ENCODE measurements around the gene C19orf47.

Gene C19orf47

DNA sequence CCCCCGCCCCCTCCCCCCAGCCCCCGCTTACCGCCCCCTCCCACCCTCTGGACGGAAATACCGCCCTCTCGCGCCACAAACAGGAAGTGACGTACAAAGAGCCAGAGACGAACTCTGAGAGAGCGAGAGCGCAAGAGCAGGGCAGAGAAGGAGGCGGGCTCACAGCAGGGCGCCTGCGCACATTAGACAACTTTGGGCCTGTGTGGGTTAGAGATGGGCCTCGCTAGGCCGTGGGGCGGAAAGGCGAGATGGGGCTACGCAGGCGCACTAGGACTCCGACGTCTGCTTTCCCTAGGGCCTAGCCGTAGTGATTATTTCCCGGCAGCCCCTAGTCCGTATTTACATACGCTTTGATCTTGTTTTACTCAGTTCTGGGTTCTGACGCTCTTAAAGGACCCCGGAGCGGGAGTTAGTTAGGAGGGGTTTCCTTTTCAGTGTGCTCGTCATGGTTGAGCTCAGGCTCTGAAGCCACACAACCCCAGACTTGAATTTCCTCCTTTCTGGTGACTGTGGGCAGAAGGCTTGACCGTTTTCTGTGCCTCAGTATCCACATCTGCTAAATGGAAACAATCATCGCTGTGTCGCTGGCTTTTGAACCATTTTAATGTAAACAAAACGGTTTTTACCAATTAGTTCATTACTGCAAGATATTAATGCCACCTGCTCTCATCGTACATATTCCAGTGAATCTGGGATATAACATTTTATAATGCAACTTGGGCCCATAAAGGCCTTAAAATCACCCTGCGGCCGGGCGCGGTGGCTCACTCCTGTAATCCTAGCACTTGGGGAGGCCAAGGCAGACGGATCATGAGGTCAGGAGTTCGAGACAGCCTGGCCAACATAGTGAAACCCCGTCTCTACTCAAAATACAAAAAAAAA lies 62.6 kb downstream of the C19orf47 start:
- peaks cover 12% of the 10 kb centered on the region for H3K4me1 ChIP-seq (ENCODE audit: control insufficient read depth, insufficient read depth, low read length)
- H3K9ac ChIP-seq (ENCODE audit: low read depth, low read length), result peak overlapping the region; percentile 93

DNA sequence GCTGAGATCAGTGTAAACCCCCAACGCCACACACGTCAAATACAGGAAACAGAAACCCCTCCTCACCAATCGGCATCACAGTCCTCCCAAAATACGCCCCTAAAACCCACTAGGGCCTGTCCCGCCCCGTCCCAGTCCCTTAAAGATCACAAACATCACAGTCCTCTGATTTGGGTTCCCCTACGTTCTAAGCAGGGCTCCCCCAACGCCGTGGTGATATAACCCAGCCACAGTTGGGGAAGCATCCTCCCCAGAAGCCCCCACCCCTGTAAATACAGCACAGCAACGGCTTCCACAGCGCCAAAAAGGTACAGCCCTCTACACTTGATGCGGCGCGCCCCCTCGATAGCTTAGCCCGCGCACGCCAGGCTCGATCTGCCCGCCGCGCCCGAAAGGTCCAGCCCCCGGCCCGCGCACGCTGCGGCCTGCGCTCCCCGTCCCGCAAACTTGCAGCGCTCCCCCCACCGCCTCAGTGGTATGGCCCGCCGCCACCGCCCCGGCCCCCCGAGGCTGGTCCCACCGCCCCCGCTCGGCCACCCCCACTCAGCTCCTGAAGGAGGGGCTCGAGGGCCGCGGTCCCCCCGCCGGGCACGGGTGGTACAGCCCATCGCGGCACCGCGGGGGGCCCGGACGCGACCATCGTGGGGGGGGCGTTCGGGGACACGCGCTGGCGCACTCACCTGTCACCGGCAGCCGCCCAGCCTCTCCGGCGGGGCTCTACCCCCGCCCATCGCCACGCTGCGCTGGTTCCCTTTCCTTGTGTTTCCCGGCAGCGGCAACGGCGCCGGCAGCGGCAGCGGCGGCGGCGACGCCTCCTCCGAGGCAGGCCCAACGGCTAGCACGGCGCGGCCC lies 63.5 kb downstream of the C19orf47 start, which contains the start of gene AKT2:
TSS of gene AKT2 (minus strand) at position 845 of the 852 bp plus-strand sequence. CDS start 20,078 bp downstream, outside the sequence.
- peaks cover 9% of the 10 kb centered on the region; the same call in 1 of the 2 replicates for H3K36me3 ChIP-seq (ENCODE audit: control insufficient read depth, insufficient read depth, low read length)
- peaks cover 12% of the 10 kb centered on the region for H3K4me1 ChIP-seq (ENCODE audit: control insufficient read depth, insufficient read depth, low read length)
- peak within 1 kb of the TSS; percentile 99 for H3K27ac ChIP-seq (ENCODE audit: low read depth, low read length)
- no peaks in the 10 kb centered on the region for H3K9me3 ChIP-seq (ENCODE audit: control insufficient read depth, insufficient read depth, low read length)
- peak within 1 kb of the TSS; percentile 82 for H3K4me3 ChIP-seq (ENCODE audit: low read depth, low read length)
- no peaks in the 10 kb centered on the region for H3K27me3 ChIP-seq (ENCODE audit: control insufficient read depth, insufficient read depth, low read length)
- peak within 1 kb of the TSS; percentile 93 for H3K9ac ChIP-seq (ENCODE audit: low read depth, low read length)

More for the DNA sequence above, 62.6 kb downstream of the C19orf47 start:
- H3K27me3 ChIP-seq (ENCODE audit: control insufficient read depth, insufficient read depth, low read length), result no peaks in the 10 kb centered on the region
- peak overlapping the region; percentile 82 for H3K4me3 ChIP-seq (ENCODE audit: low read depth, low read length)
- H3K36me3 ChIP-seq (ENCODE audit: control insufficient read depth, insufficient read depth, low read length), result peaks cover 9% of the 10 kb centered on the region; the same call in 1 of the 2 replicates
- H3K9me3 ChIP-seq (ENCODE audit: control insufficient read depth, insufficient read depth, low read length), result no peaks in the 10 kb centered on the region
- peak overlapping the region; percentile 99 for H3K27ac ChIP-seq (ENCODE audit: low read depth, low read length)

DNA sequence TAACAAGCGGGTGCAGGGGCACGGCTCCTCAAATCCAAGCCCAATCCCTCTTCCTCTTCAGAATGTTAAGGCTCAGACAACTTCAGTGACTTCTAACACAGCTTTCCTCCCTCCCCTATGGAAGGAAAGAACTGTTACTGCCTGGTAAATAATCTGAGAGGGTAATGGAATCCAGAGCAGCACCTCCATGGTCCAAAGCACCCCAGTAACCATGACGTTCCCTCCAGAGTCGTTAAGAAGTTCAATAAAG lies 64.0 kb downstream of the C19orf47 start:
- H3K27me3 ChIP-seq (ENCODE audit: control insufficient read depth, insufficient read depth, low read length), result no peaks in the 10 kb centered on the region
- peaks cover 9% of the 10 kb centered on the region; the same call in 1 of the 2 replicates for H3K36me3 ChIP-seq (ENCODE audit: control insufficient read depth, insufficient read depth, low read length)
- H3K4me1 ChIP-seq (ENCODE audit: control insufficient read depth, insufficient read depth, low read length), result peaks cover 12% of the 10 kb centered on the region
- peak overlapping the region; percentile 82 for H3K4me3 ChIP-seq (ENCODE audit: low read depth, low read length)
- H3K9ac ChIP-seq (ENCODE audit: low read depth, low read length), result peak overlapping the region; percentile 72
- H3K27ac ChIP-seq (ENCODE audit: low read depth, low read length), result peak overlapping the region; percentile 99
- H3K9me3 ChIP-seq (ENCODE audit: control insufficient read depth, insufficient read depth, low read length), result no peaks in the 10 kb centered on the region

DNA sequence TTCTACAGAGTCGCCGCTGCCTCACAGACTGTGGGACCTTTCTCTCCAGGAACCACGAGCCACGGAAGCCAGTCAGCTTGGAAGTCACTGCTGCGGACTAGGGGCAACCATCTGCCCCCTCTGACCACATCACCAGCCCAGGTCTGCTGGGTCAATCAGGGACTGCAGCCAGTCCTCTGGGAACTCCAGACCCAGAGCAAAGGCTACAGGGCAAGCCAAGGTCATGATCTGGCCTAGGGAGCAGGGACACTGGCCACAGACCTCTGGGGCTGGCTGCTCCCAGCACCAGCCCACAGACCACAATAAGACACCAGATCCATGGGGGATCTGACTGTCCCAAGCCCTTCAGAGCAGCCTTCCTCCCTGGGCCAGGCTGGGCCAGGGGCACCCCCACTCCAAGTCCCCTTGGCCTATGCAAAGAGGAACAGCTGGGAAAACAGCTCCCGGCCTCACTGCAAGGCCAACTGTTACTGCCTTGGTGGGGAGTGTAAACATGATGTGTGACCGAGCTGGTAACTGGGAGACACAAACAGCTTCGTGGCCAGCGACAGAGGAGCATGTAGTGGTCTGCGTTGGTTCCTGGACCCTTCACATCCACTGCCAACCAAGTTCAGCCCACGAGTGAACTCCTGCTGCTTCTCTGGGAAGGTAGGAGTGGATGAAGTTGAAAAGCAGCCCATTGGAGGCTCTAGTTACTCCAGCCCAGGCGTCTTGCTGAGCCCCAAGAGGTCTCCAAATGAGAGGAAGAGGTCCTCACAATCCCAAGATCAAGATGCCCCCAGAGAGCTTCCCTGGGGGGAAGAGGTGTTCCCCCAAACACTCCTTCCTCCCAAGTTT lies 64.6 kb downstream of the C19orf47 start:
- Histone ChIP-seq H3K27ac (ENCODE audit: low read depth, low read length) (peak overlapping the region; percentile 99), H3K9me3 (ENCODE audit: control insufficient read depth, insufficient read depth, low read length) (no peaks in the 10 kb centered on the region), H3K4me1 (ENCODE audit: control insufficient read depth, insufficient read depth, low read length) (peaks cover 12% of the 10 kb centered on the region), H3K4me3 (ENCODE audit: low read depth, low read length) (peak overlapping the region; percentile 82), H3K27me3 (ENCODE audit: control insufficient read depth, insufficient read depth, low read length) (no peaks in the 10 kb centered on the region), H3K9ac (ENCODE audit: low read depth, low read length) (peak overlapping the region; percentile 72), H3K36me3 (ENCODE audit: control insufficient read depth, insufficient read depth, low read length) (peaks cover 9% of the 10 kb centered on the region; the same call in 1 of the 2 replicates)

DNA sequence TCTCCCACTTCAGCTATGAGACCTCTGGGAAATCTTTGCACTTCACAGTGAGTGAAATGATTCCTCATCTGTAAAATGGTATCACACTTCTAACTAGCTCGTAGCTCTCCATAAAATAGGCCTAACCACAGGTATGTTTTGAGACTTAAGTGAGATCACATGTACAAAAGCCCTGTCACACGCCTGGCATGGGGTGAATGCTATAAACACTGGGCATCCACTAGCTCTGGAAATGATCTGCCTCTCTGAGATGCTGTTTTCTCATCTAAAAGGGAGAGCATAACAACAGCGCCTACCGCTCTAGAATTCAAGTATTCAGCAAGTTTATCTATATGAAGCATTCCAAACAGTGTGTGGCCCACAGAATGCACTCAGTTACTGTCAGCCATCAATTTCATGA lies 65.3 kb downstream of the C19orf47 start:
- peaks cover 9% of the 10 kb centered on the region; the same call in 1 of the 2 replicates for H3K36me3 ChIP-seq (ENCODE audit: control insufficient read depth, insufficient read depth, low read length)
- no peaks in the 10 kb centered on the region for H3K9me3 ChIP-seq (ENCODE audit: control insufficient read depth, insufficient read depth, low read length)
- no peak overlapping the region for H3K4me3 ChIP-seq (ENCODE audit: low read depth, low read length)
- peaks cover 12% of the 10 kb centered on the region for H3K4me1 ChIP-seq (ENCODE audit: control insufficient read depth, insufficient read depth, low read length)
- no peak overlapping the region for H3K9ac ChIP-seq (ENCODE audit: low read depth, low read length)
- H3K27ac ChIP-seq (ENCODE audit: low read depth, low read length), result no peak overlapping the region
- no peaks in the 10 kb centered on the region for H3K27me3 ChIP-seq (ENCODE audit: control insufficient read depth, insufficient read depth, low read length)

DNA sequence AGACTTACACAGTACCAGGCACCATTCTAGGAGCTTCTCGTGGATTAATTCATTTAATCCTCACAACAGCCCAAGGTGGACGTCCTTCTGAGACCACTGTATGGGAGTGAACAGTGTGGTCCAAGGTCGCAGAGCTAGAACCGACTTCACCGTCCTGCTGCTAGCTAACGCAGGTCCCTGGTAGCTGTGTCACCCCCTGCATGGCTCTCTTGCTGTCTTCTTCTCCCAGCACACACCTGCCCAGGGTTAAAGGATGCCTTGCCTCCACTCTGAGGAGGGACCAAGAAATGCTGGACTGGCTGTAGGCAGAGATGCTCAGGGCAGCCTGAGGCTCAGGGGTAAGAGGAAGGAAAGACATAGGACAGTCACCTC lies 66.0 kb downstream of the C19orf47 start:
- no peak overlapping the region for H3K4me3 ChIP-seq (ENCODE audit: low read depth, low read length)
- H3K36me3 ChIP-seq (ENCODE audit: control insufficient read depth, insufficient read depth, low read length), result peaks cover 9% of the 10 kb centered on the region; the same call in 1 of the 2 replicates
- H3K9me3 ChIP-seq (ENCODE audit: control insufficient read depth, insufficient read depth, low read length), result no peaks in the 10 kb centered on the region
- H3K27me3 ChIP-seq (ENCODE audit: control insufficient read depth, insufficient read depth, low read length), result no peaks in the 10 kb centered on the region
- H3K9ac ChIP-seq (ENCODE audit: low read depth, low read length), result no peak overlapping the region
- H3K4me1 ChIP-seq (ENCODE audit: control insufficient read depth, insufficient read depth, low read length), result peaks cover 12% of the 10 kb centered on the region
- no peak overlapping the region for H3K27ac ChIP-seq (ENCODE audit: low read depth, low read length)

DNA sequence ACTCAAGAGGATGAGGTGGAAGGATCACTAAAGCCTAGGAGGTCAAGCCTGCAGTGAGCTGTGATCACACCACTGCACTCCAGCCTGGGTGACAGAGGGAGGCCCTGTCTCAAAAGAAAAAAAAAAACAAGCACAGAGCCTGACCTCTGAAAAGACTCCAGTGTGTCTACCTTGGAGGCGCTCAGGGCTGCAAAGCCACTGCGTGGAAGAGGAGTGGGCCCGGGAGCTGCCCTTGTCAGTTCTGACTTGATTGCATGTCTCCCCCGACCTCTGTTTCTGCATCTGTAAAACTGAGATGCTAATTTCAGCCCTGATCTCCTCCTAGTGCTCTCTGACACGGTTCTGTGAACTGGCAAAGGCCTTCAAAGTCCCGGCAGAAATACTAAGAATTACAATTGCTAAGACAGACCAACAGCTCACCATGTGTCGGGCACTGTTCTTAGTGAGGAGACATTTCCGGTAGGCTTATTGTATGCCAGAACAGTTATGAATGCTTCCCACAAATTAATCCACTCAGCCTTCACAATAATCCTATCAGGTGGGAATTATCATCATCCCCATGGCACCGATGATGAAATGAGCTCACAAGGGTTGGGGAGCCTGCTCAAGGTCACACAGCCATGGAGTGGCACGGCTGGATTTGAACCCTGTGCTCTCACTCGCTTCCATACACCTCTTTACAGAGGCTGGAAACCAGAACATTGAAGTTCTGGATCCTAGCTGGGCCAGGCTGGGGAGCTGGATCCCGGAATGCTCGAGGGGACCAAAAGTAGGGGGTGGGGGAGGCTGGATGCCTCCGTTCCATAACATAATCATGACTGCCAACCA lies 66.6 kb downstream of the C19orf47 start:
- Histone ChIP-seq H3K9me3 (ENCODE audit: control insufficient read depth, insufficient read depth, low read length) (no peaks in the 10 kb centered on the region), H3K27me3 (ENCODE audit: control insufficient read depth, insufficient read depth, low read length) (no peaks in the 10 kb centered on the region), H3K27ac (ENCODE audit: low read depth, low read length) (no peak overlapping the region), H3K4me1 (ENCODE audit: control insufficient read depth, insufficient read depth, low read length) (peaks cover 12% of the 10 kb centered on the region), H3K36me3 (ENCODE audit: control insufficient read depth, insufficient read depth, low read length) (peaks cover 9% of the 10 kb centered on the region; the same call in 1 of the 2 replicates), H3K4me3 (ENCODE audit: low read depth, low read length) (no peak overlapping the region), H3K9ac (ENCODE audit: low read depth, low read length) (no peak overlapping the region)

DNA sequence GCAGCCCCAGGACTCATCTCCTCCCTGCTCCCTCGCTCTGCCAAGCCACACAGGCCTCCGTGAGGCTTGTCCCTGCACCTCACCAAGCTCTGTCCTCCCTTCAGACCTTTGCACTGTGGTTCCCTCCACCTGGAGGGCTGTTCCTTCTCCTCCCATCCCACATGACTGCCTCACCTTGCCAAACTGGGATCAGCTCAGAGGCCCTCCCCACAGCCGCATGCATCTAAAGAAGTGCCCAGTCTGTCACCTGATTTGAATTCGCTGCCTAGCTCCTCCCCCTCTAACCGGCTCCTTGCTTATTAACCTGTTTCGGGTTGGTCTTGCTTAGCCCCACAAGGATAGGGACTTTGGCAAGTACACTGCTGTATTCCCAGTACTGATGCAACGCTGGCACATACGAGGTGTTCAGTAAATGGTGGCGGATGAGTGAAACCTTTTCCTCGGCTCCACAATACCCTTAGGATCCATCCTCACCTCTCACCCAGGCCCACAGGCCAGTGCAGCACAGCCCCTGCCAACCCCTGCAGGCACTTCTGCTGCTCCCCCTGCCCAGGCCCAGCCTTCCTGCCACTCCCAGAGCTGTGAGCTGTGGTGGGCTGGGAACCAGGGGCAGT lies 67.5 kb downstream of the C19orf47 start:
- Histone ChIP-seq H3K9ac (ENCODE audit: low read depth, low read length) (no peak overlapping the region), H3K4me3 (ENCODE audit: low read depth, low read length) (no peak overlapping the region)

DNA sequence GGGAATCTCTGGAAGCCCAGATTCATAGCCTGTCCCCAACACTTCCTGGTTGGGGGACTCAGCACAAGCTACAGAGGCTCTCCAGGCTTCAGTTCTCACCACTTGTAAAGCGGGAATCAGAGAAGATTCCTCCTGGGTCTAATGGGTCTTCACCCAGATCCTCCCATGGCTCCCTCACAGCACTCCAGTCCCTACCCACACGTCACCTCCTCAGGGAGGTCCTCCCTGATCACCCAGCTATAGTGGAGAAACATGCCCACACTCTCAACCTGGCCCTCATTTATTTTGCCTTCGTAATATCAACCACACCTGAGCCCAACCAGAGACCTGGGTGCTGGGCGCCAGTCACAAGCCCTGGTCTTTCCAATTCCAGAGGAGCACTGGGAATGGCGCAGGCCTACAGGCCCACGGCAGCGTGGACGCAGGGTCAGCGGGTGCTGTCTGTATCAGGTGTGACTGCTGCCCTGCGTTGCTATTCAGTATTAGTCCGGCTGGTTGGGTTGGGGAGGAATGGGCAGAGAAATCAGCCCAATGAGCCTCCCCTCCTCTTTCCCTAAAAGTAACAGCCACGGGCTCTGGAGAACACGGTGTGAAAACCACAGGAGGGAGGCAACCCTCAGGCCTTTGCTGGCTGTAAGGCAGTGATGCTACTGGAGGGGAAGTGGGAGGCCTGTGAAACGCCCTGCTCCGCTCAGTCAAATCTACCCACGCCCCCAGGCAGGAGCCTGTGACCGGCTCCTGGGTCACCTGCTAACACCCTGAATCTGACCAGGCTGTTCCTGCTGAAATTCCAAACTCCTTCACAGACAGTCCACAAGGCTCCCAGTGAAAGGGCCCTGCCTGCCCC lies 68.2 kb downstream of the C19orf47 start:
- H3K27me3 ChIP-seq (ENCODE audit: control insufficient read depth, insufficient read depth, low read length), result no peaks in the 10 kb centered on the region
- no peak overlapping the region for H3K4me3 ChIP-seq (ENCODE audit: low read depth, low read length)
- no peak overlapping the region for H3K27ac ChIP-seq (ENCODE audit: low read depth, low read length)

More for the DNA sequence above, 67.5 kb downstream of the C19orf47 start:
- H3K4me1 ChIP-seq (ENCODE audit: control insufficient read depth, insufficient read depth, low read length), result peaks cover 9% of the 10 kb centered on the region
- no peaks in the 10 kb centered on the region for H3K27me3 ChIP-seq (ENCODE audit: control insufficient read depth, insufficient read depth, low read length)
- no peak overlapping the region for H3K27ac ChIP-seq (ENCODE audit: low read depth, low read length)
- H3K36me3 ChIP-seq (ENCODE audit: control insufficient read depth, insufficient read depth, low read length), result peaks cover 9% of the 10 kb centered on the region; the same call in 1 of the 2 replicates
- H3K9me3 ChIP-seq (ENCODE audit: control insufficient read depth, insufficient read depth, low read length), result no peaks in the 10 kb centered on the region

More for the DNA sequence above, 68.2 kb downstream of the C19orf47 start:
- H3K4me1 ChIP-seq (ENCODE audit: control insufficient read depth, insufficient read depth, low read length), result peaks cover 7% of the 10 kb centered on the region
- no peaks in the 10 kb centered on the region for H3K9me3 ChIP-seq (ENCODE audit: control insufficient read depth, insufficient read depth, low read length)
- peaks cover 9% of the 10 kb centered on the region; the same call in 1 of the 2 replicates for H3K36me3 ChIP-seq (ENCODE audit: control insufficient read depth, insufficient read depth, low read length)
- no peak overlapping the region for H3K9ac ChIP-seq (ENCODE audit: low read depth, low read length)

Data from HUES48 (cell line).